ENCODE data around the gene MORN4.

Gene MORN4

DNA sequence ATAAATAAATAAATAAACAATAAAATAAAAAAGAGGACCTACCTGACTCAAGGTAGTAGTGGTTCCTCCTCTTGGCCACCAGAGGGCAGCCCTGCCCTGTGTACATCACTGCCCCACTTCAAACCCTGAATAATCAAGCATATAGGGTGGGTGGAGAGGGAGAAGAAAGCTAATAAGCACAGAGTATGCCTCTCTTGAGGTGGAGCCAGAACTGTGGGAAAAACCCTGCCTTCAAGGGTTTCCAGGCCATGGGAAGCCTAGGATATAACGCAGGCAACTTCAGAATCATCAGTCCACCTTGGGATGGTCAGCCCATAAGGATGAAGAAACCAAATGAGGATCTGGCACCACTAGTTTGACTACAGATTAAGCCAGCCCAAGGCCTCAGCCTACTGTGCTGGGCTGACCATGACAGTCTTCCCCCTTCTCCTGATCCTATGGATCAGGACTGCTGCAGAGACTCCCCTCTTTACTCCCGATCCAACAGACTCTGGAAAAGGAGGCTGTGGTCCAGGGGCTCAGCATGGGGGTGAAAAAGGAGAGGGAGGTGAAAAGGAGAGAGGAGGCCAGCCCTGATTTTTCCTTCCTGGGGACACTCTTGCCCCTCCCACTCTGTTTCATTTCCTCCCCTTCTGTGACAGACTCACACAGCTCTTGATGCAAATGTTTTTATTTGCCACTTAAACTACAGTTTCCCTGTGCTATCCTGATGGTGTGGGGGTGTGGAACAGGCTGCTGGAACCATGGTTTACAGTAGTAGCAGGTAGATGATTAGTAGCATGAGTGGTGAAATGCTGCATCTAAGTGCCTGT lies 43.7 kb upstream of the MORN4 start:
- Histone ChIP-seq H3K4me3 (ENCODE audit: low read length) (no peak overlapping the region), H3K79me2 (ENCODE audit: control insufficient read depth, low read length) (no peaks in the 10 kb centered on the region), H4K20me1 (ENCODE audit: control insufficient read depth, insufficient read depth, low read depth, low read length) (no peaks in the 10 kb centered on the region), H3K36me3 (ENCODE audit: control insufficient read depth, low read length) (peaks cover 23% of the 10 kb centered on the region), H3K4me2 (ENCODE audit: low read length) (no peak overlapping the region), H3K9me3 (ENCODE audit: control insufficient read depth, insufficient read depth, low read length) (no peaks in the 10 kb centered on the region), H3K27me3 (ENCODE audit: control insufficient read depth, low read length) (no peaks in the 10 kb centered on the region), H3K27ac (ENCODE audit: low read depth, low read length) (no peak overlapping the region), H3K9me2 (replicated peaks; ENCODE audit: control insufficient read depth, low read length) (no peaks in the 10 kb centered on the region), H3F3A (ENCODE audit: control insufficient read depth, insufficient read depth) (no peaks in the 10 kb centered on the region; the same call in 1 of the 2 replicates), H3K4me1 (ENCODE audit: control insufficient read depth, low read length) (peaks cover 8% of the 10 kb centered on the region)
- TF ChIP-seq, protein P1, sequence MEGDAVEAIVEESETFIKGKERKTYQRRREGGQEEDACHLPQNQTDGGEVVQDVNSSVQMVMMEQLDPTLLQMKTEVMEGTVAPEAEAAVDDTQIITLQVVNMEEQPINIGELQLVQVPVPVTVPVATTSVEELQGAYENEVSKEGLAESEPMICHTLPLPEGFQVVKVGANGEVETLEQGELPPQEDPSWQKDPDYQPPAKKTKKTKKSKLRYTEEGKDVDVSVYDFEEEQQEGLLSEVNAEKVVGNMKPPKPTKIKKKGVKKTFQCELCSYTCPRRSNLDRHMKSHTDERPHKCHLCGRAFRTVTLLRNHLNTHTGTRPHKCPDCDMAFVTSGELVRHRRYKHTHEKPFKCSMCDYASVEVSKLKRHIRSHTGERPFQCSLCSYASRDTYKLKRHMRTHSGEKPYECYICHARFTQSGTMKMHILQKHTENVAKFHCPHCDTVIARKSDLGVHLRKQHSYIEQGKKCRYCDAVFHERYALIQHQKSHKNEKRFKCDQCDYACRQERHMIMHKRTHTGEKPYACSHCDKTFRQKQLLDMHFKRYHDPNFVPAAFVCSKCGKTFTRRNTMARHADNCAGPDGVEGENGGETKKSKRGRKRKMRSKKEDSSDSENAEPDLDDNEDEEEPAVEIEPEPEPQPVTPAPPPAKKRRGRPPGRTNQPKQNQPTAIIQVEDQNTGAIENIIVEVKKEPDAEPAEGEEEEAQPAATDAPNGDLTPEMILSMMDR (IDR thresholded peaks at IDR 0.05; ENCODE audit: low read depth, low read length, poor library complexity, severe bottlenecking), result peak; percentile 72
- TF ChIP-seq EZH2phosphoT487 (IDR thresholded peaks at IDR 0.05; ENCODE audit: borderline replicate concordance, low read length), result no peak

DNA sequence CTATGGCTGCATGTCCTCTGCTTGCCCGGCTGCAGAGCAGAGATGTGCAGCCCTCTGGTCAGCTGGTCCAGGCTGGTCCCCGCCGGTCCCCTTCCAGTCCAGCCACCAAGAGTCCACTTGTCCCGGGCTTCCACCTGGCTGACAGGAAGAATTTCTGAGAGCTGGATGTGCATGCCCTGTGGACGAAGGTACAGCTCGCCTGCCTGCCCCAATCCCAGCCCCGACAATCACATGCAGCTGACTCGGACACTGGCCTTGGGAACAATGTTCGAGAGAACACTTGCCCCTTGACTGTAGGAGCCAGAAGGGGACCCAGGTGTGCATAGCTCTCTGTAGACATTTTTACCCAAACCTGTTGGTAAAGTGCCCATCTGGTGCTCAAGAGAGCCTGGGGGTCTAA lies 41.9 kb upstream of the MORN4 start:
- Histone ChIP-seq H3K4me1 (ENCODE audit: control insufficient read depth, low read length) (peaks cover 8% of the 10 kb centered on the region), H3K79me2 (ENCODE audit: control insufficient read depth, low read length) (no peaks in the 10 kb centered on the region), H4K20me1 (ENCODE audit: control insufficient read depth, insufficient read depth, low read depth, low read length) (no peaks in the 10 kb centered on the region), H3K27ac (ENCODE audit: low read depth, low read length) (no peak overlapping the region), H3K4me2 (ENCODE audit: low read length) (no peak overlapping the region), H3K36me3 (ENCODE audit: control insufficient read depth, low read length) (peaks cover 23% of the 10 kb centered on the region), H3K9me3 (ENCODE audit: control insufficient read depth, insufficient read depth, low read length) (no peaks in the 10 kb centered on the region), H3F3A (ENCODE audit: control insufficient read depth, insufficient read depth) (no peaks in the 10 kb centered on the region; the same call in 1 of the 2 replicates), H3K9me2 (replicated peaks; ENCODE audit: control insufficient read depth, low read length) (no peaks in the 10 kb centered on the region), H3K4me3 (ENCODE audit: low read length) (no peak overlapping the region), H3K27me3 (ENCODE audit: control insufficient read depth, low read length) (no peaks in the 10 kb centered on the region)
- TF ChIP-seq, protein P1 (IDR thresholded peaks at IDR 0.05; ENCODE audit: low read depth, low read length, poor library complexity, severe bottlenecking), result no peak
- TF ChIP-seq EZH2phosphoT487 (IDR thresholded peaks at IDR 0.05; ENCODE audit: borderline replicate concordance, low read length), result no peak

DNA sequence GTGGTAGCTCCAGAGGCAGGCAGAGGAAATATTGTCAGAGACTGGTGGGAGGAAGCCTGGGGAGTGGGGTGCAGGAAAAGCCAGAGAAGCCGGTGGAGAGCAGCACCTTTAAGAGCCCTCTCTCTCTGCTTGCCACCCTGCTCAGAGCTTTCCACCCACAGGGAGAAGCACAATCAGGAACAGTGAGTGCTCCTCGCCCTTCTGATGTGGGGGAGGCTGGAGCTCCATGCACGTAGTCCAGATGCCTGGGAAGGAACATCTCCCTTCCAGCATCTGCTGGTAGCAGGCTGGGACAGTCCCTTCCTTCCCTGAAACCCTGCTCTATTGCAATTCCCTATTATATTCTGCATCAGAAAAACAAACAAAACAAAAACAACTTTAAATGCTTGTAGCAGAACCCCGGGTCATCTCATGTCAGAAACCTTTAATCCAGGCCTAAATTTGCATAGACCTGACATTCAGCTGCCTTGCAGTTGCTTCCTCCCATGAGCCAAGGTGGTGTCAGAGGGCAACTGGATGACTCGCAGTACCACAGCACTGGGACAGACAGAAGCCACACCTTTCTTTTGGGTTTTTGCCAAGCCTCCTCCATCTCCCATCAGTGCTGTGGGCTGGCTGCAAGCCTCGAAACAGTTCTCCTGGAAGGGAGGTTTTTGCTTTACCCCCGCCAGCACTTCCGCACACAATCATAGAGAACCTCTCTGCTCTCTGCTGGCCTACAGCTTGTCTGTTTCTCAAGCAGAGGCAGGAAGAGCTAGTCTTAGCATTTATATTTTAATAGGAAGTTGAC lies 40.6 kb upstream of the MORN4 start:
- H4K20me1 ChIP-seq (ENCODE audit: control insufficient read depth, insufficient read depth, low read depth, low read length), result no peaks in the 10 kb centered on the region
- no peaks in the 10 kb centered on the region for H3K9me2 ChIP-seq (replicated peaks; ENCODE audit: control insufficient read depth, low read length)
- peaks cover 8% of the 10 kb centered on the region for H3K4me1 ChIP-seq (ENCODE audit: control insufficient read depth, low read length)
- H3K27ac ChIP-seq (ENCODE audit: low read depth, low read length), result no peak overlapping the region
- H3K9me3 ChIP-seq (ENCODE audit: control insufficient read depth, insufficient read depth, low read length), result no peaks in the 10 kb centered on the region
- H3K27me3 ChIP-seq (ENCODE audit: control insufficient read depth, low read length), result no peaks in the 10 kb centered on the region
- H3F3A ChIP-seq (ENCODE audit: control insufficient read depth, insufficient read depth), result no peaks in the 10 kb centered on the region; the same call in 1 of the 2 replicates
- H3K36me3 ChIP-seq (ENCODE audit: control insufficient read depth, low read length), result peaks cover 23% of the 10 kb centered on the region
- no peaks in the 10 kb centered on the region for H3K79me2 ChIP-seq (ENCODE audit: control insufficient read depth, low read length)
- TF ChIP-seq, protein P1 (IDR thresholded peaks at IDR 0.05; ENCODE audit: low read depth, low read length, poor library complexity, severe bottlenecking), result no peak
- no peak for TF ChIP-seq EZH2phosphoT487 (IDR thresholded peaks at IDR 0.05; ENCODE audit: borderline replicate concordance, low read length)
- no peak overlapping the region for H3K4me2 ChIP-seq (ENCODE audit: low read length)
- H3K4me3 ChIP-seq (ENCODE audit: low read length), result no peak overlapping the region
